HG03025 (cell line): ENCODE results near the gene PADI1.

ENCODE experiments used
- ATAC-seq: cut with Tn5 transposase; IDR thresholded peaks from one replicate; pipeline ENCODE4 v1.9.1; 2021; ENCODE audit warnings: mild to moderate bottlenecking, moderate library complexity; ENCODE audit not compliant: unreplicated experiment, low FRiP score

The PADI1 gene

GRCh38 chr1:17214876-17215544 lies 10.1 kb downstream of the PADI1 start:
- ATAC-seq, result no peak

- ATAC-seq, result no peak
Observed at GRCh38 chr1:17215545-17215890, 10.6 kb downstream of the PADI1 start.

- no peak for ATAC-seq
Observed at GRCh38 chr1:17216078-17216477, 11.2 kb downstream of the PADI1 start.

- ATAC-seq, result no peak
Observed at GRCh38 chr1:17217607-17218006, 12.7 kb downstream of the PADI1 start.

GRCh38 chr1:17218939-17219338 lies 14.0 kb downstream of the PADI1 start:
- no peak for ATAC-seq

- no peak for ATAC-seq
Observed at GRCh38 chr1:17220287-17220686, 15.4 kb downstream of the PADI1 start.

GRCh38 chr1:17222557-17222956 lies 17.6 kb downstream of the PADI1 start:
- ATAC-seq, result no peak

GRCh38 chr1:17224434-17224833 lies 19.5 kb downstream of the PADI1 start:
- ATAC-seq, result no peak

GRCh38 chr1:17225140-17225539 lies 20.2 kb downstream of the PADI1 start:
- no peak for ATAC-seq

GRCh38 chr1:17227358-17227915 lies 22.5 kb downstream of the PADI1 start:
- ATAC-seq, result no peak

- no peak for ATAC-seq
Observed at GRCh38 chr1:17228619-17229018, 23.7 kb downstream of the PADI1 start.

GRCh38 chr1:17229379-17229778 lies 24.5 kb downstream of the PADI1 start:
- no peak for ATAC-seq

- no peak for ATAC-seq
Observed at GRCh38 chr1:17230106-17230505, 25.2 kb downstream of the PADI1 start.

GRCh38 chr1:17230671-17231310 lies 25.9 kb downstream of the PADI1 start:
- no peak for ATAC-seq

GRCh38 chr1:17232759-17233661 lies 28.1 kb downstream of the PADI1 start:
- ATAC-seq, result no peak

- no peak for ATAC-seq
Observed at GRCh38 chr1:17233675-17234320, 28.9 kb downstream of the PADI1 start.

GRCh38 chr1:17234405-17234804 lies 29.5 kb downstream of the PADI1 start:
- no peak for ATAC-seq

GRCh38 chr1:17235135-17235885 lies 30.4 kb downstream of the PADI1 start:
- no peak for ATAC-seq

- no peak for ATAC-seq
Observed at GRCh38 chr1:17236779-17237560, 32.0 kb downstream of the PADI1 start.
